Prostate gland (tissue), 2 donors: Measurements from ENCODE around the gene CROCC. TPM values are rescaled to one million over a fixed set of nuclear protein-coding genes. Genes with fewer than 3 reads are reported as not detected.

ENCODE experiments used
- DNase-seq: peaks from one replicate; pipeline ENCODE4 v3.0.0-alpha.2; 2019; ENCODE audit warnings: low spot score
- H3K27ac ChIP-seq, 2 donors: fragments of 200-600 bp; sonication (generic); 2 replicates each; pipeline ENCODE4 v1.5.1; 2017 to 2019
- H3K27me3 ChIP-seq: fragments of 200-600 bp; sonication (generic); replicated peaks from 2 replicates; pipeline ENCODE4 v1.5.1; 2019; ENCODE audit not compliant: insufficient read depth
- H3K36me3 ChIP-seq, 2 donors: fragments of 200-600 bp; sonication (generic); 1 replicate in 1 of 2; 2 replicates in 1 of 2; pipeline versions ENCODE4 v1.5.1 to v1.8.1; 2017 to 2019
- H3K4me1 ChIP-seq: fragments of 200-600 bp; sonication (generic); replicated peaks from 2 replicates; pipeline ENCODE4 v1.5.1; 2019
- H3K4me3 ChIP-seq, 2 donors: fragments of 200-600 bp; sonication (generic); 2 replicates each; pipeline ENCODE4 v1.5.1; 2017 to 2019
- H3K9me3 ChIP-seq: fragments of 200-600 bp; sonication (generic); 2 replicates; pipeline ENCODE4 v1.5.1; 2017
- CTCF ChIP-seq, 4 experiments: fragments of 200-600 bp in 2 of 4; fragments of 450-650 bp in 2 of 4; sonication (generic) in 2 of 4; IDR thresholded peaks; 1 replicate in 3 of 4; 2 replicates in 1 of 4; pipeline ENCODE4 v1.5.1; 2016 to 2019; ENCODE audit warnings: antibody characterized with exemption in 4 of 4, mild to moderate bottlenecking in 2 of 4, moderate library complexity in 2 of 4
- POLR2A ChIP-seq: fragments of 450-650 bp; IDR thresholded peaks from one replicate; pipeline ENCODE4 v1.6.1; 2016; ENCODE audit warnings: antibody characterized with exemption, mild to moderate bottlenecking
- POLR2AphosphoS5 ChIP-seq: sonication (generic); formaldehyde crosslinking; IDR thresholded peaks from one replicate; pipeline ENCODE4 v1.6.1; 2017; ENCODE audit warnings: antibody characterized with exemption
- WGBS: methylation state at CpG from one replicate; pipeline ENCODE4 v1.1.5; 2018; 5-methylcytosine and 5-hydroxymethylcytosine counted together
- intact Hi-C: fragments of 100-400 bp; cut with DNase I; formaldehyde crosslinking; loops from one replicate; pipeline ENCODE4 v1.14.2; 2022
- total RNA-seq, 2 donors: library from RNA; depleted of rRNA; stranded (reverse); fragments of >200 nt; gene quantifications; one replicate each; pipeline ENCODE4 v1.1.0, GENCODE V29; 2016

CROCC gene
- total RNA-seq, 2 donors from 2014 or later = 19.6 to 68.7 TPM

GRCh38 chr1:16986560-16986959 is 64.8 kb downstream of the CROCC start:
- no peaks in the 10 kb centered on the region for H3K36me3 ChIP-seq
- intact Hi-C loops = no loop called here
- 89% methylated on average over 20 of the region's 23 CpGs for WGBS

GRCh38 chr1:16986962-16987361 is 65.2 kb downstream of the CROCC start:
- intact Hi-C loops = no loop called here
- no peaks in the 10 kb centered on the region for H3K4me1 ChIP-seq
- TF ChIP-seq POLR2A (no peak), CTCF (IDR thresholded peaks at IDR 0.05) (no peak)
- H3K27ac ChIP-seq = no peak overlapping the region
- no peaks in the 10 kb centered on the region for H3K36me3 ChIP-seq
- no peak for DNase-seq
- no peaks in the 10 kb centered on the region for H3K9me3 ChIP-seq
- WGBS = 80% methylated on average over 11 of the region's 16 CpGs
- no peaks in the 10 kb centered on the region for H3K27me3 ChIP-seq
- no peak overlapping the region for H3K4me3 ChIP-seq

More at GRCh38 chr1:16986560-16986959, 64.8 kb downstream of the CROCC start:
- TF ChIP-seq POLR2A = no peak
- no peak for TF ChIP-seq POLR2AphosphoS5
- TF ChIP-seq CTCF (IDR thresholded peaks at IDR 0.05) = no peak
- H3K9me3 ChIP-seq = no peaks in the 10 kb centered on the region
- H3K4me1 ChIP-seq = no peaks in the 10 kb centered on the region
- H3K27ac ChIP-seq = no peak overlapping the region
- H3K4me3 ChIP-seq = no peak overlapping the region
- H3K27me3 ChIP-seq = no peaks in the 10 kb centered on the region
- no peak for DNase-seq

- Histone ChIP-seq H3K9me3 (no peaks in the 10 kb centered on the region), H3K27me3 (no peaks in the 10 kb centered on the region), H3K4me3 (no peak overlapping the region), H3K4me1 (no peaks in the 10 kb centered on the region), H3K27ac (no peak overlapping the region), H3K36me3 (no peaks in the 10 kb centered on the region)
- DNase-seq = no peak
- intact Hi-C loops = no loop called here
- WGBS = 95% methylated on average over 13 of the region's 13 CpGs
- TF ChIP-seq CTCF (IDR thresholded peaks at IDR 0.05) = no peak
These were observed 66.5 kb downstream of the CROCC start for GRCh38 chr1:16988210-16988609.

- Histone ChIP-seq H3K27ac (no peak overlapping the region), H3K27me3 (no peaks in the 10 kb centered on the region), H3K4me3 (no peak overlapping the region), H3K36me3 (no peaks in the 10 kb centered on the region), H3K4me1 (no peaks in the 10 kb centered on the region), H3K9me3 (no peaks in the 10 kb centered on the region)
- TF ChIP-seq CTCF (IDR thresholded peaks at IDR 0.05) (no peak), POLR2A (no peak), POLR2AphosphoS5 (no peak)
- DNase-seq = no peak
- 91% methylated on average over 22 of the region's 22 CpGs for WGBS
- intact Hi-C loops = no loop called here
These were observed 68.1 kb downstream of the CROCC start for GRCh38 chr1:16989676-16990391.

- DNase-seq = no peak
- Histone ChIP-seq H3K4me3 (no peak overlapping the region), H3K36me3 (no peaks in the 10 kb centered on the region), H3K9me3 (no peaks in the 10 kb centered on the region), H3K4me1 (no peaks in the 10 kb centered on the region), H3K27ac (no peak overlapping the region), H3K27me3 (no peaks in the 10 kb centered on the region)
- WGBS = 87% methylated on average over 5 of the region's 12 CpGs
- intact Hi-C loops = no loop called here
- TF ChIP-seq POLR2A (no peak), CTCF (IDR thresholded peaks at IDR 0.05) (no peak), POLR2AphosphoS5 (no peak)
These were observed 69.8 kb downstream of the CROCC start for GRCh38 chr1:16991571-16991970.
